Smooth muscle cell (in vitro differentiated cells): ENCODE results near the gene ZNF41. TPM values are rescaled to one million over a fixed set of nuclear protein-coding genes. Genes with fewer than 3 reads are reported as not detected.
A peak's percentile ranks its signal among the peaks of the same experiment; 100 is the strongest.

Experiments
- DNase-seq: peaks from one replicate; lab custom pipeline; 2025; ENCODE audit not compliant: unreplicated experiment; lab: John Stamatoyannopoulos, UW
- H2AFZ ChIP-seq: fragments of 200-600 bp; sonication (generic); 2 replicates; pipeline ENCODE4 v1.6.0; 2016; ENCODE audit warnings: antibody characterized with exemption, low read depth, mild to moderate bottlenecking
- H3F3A ChIP-seq: fragments of 200-600 bp; sonication (generic); 2 replicates; pipeline ENCODE4 v1.6.0; 2017; ENCODE audit warnings: antibody characterized with exemption, low read depth
- H3K27ac ChIP-seq: fragments of 200-600 bp; sonication (generic); 2 replicates; pipeline ENCODE4 v1.5.1; 2016; ENCODE audit warnings: low read depth, mild to moderate bottlenecking
- H3K27me3 ChIP-seq: fragments of 200-600 bp; sonication (generic); 2 replicates; pipeline ENCODE4 v1.6.1; 2016; ENCODE audit warnings: low read depth, mild to moderate bottlenecking
- H3K36me3 ChIP-seq: fragments of 200-600 bp; sonication (generic); 2 replicates; pipeline ENCODE4 v1.5.1; 2016; ENCODE audit warnings: low read depth
- H3K4me1 ChIP-seq: fragments of 200-600 bp; sonication (generic); 2 replicates; pipeline ENCODE4 v1.5.1; 2016; ENCODE audit warnings: low read depth
- H3K4me2 ChIP-seq: fragments of 200-600 bp; sonication (generic); 2 replicates; pipeline ENCODE4 v1.6.0; 2016; ENCODE audit warnings: mild to moderate bottlenecking
- H3K4me3 ChIP-seq: fragments of 200-600 bp; sonication (generic); 2 replicates; pipeline ENCODE4 v1.5.1; 2016; ENCODE audit warnings: mild to moderate bottlenecking
- H3K79me2 ChIP-seq: fragments of 200-600 bp; sonication (generic); 2 replicates; pipeline ENCODE4 v1.6.0; 2016; ENCODE audit warnings: low read depth, mild to moderate bottlenecking
- H3K9ac ChIP-seq: fragments of 200-600 bp; sonication (generic); 2 replicates; pipeline ENCODE4 v1.6.0; 2016; ENCODE audit warnings: low read depth
- H3K9me3 ChIP-seq: fragments of 200-600 bp; sonication (generic); replicated peaks from 2 replicates; pipeline ENCODE4 v1.5.1; 2016; ENCODE audit warnings: low read depth
- H4K20me1 ChIP-seq: fragments of 200-600 bp; sonication (generic); 2 replicates; pipeline ENCODE4 v1.6.0; 2016; ENCODE audit warnings: low read depth
- WGBS: methylation state at CpG from one replicate; pipeline ENCODE4 v1.1.7; 2016; ENCODE audit warnings: low lambda C conversion rate; 5-methylcytosine and 5-hydroxymethylcytosine counted together
- polyA plus RNA-seq: library from polyadenylated mRNA; unstranded; fragments of >200 nt; fragmentation: Nextera tagmentation; extraction: Ambion mirVana; gene quantifications from 2 replicates; pipeline ENCODE4 v1.2.1, GENCODE V29; 2016
- total RNA-seq: library from RNA; depleted of rRNA; stranded (reverse); fragments of >200 nt; gene quantifications from 2 replicates; pipeline ENCODE4 v1.2.3, GENCODE V29; 2014
- TF ChIP-seq, protein P1 (sequence below): fragments of 200-600 bp; sonication (generic); IDR thresholded peaks from 2 replicates; pipeline ENCODE4 v1.5.1; 2017; ENCODE audit warnings: borderline replicate concordance, mild to moderate bottlenecking, antibody characterized with exemption; ENCODE audit not compliant: insufficient read depth, poor library complexity, severe bottlenecking

The ZNF41 gene
- total and polyA plus RNA-seq, 2 experiments from 2014 or later, result 4.6 TPM

DNA sequence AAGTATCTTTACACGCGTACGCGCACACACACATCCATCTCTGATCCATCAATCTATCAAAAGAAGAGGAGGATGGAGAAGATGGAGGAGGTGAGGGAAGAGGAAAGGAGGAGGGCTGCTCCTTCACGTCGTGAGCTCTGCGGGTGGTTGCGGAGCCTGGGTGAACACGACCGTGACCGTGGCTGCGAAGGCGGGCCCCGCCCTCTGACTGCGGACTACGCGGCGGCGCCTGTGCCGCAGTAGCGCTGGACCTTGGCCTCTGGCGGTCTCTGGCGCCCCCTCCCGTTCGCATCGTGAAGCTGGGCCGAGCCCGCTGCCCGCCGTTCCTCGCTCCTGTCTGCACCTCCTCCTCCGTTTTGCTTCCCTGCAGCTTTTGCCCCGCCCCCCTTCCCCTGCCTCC lies 40.3 kb upstream of the ZNF41 start:
- Histone ChIP-seq H3K36me3 (no peaks in the 10 kb centered on the region), H3K4me3 (peak overlapping the region; percentile 71), H3K27ac (no peak overlapping the region), H3K4me1 (no peaks in the 10 kb centered on the region), H3K27me3 (no peaks in the 10 kb centered on the region), H4K20me1 (no peaks in the 10 kb centered on the region), H3K4me2 (peak overlapping the region; percentile 87), H3K79me2 (no peaks in the 10 kb centered on the region), H3F3A (no peaks in the 10 kb centered on the region), H2AFZ (peak overlapping the region; percentile 93), H3K9me3 (no peaks in the 10 kb centered on the region), H3K9ac (no peak overlapping the region)
- TF ChIP-seq, protein P1, sequence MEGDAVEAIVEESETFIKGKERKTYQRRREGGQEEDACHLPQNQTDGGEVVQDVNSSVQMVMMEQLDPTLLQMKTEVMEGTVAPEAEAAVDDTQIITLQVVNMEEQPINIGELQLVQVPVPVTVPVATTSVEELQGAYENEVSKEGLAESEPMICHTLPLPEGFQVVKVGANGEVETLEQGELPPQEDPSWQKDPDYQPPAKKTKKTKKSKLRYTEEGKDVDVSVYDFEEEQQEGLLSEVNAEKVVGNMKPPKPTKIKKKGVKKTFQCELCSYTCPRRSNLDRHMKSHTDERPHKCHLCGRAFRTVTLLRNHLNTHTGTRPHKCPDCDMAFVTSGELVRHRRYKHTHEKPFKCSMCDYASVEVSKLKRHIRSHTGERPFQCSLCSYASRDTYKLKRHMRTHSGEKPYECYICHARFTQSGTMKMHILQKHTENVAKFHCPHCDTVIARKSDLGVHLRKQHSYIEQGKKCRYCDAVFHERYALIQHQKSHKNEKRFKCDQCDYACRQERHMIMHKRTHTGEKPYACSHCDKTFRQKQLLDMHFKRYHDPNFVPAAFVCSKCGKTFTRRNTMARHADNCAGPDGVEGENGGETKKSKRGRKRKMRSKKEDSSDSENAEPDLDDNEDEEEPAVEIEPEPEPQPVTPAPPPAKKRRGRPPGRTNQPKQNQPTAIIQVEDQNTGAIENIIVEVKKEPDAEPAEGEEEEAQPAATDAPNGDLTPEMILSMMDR, result peak; percentile 65
- WGBS, result 50% methylated on average over 13 of the region's 33 CpGs
- peak; percentile 52 for DNase-seq

DNA sequence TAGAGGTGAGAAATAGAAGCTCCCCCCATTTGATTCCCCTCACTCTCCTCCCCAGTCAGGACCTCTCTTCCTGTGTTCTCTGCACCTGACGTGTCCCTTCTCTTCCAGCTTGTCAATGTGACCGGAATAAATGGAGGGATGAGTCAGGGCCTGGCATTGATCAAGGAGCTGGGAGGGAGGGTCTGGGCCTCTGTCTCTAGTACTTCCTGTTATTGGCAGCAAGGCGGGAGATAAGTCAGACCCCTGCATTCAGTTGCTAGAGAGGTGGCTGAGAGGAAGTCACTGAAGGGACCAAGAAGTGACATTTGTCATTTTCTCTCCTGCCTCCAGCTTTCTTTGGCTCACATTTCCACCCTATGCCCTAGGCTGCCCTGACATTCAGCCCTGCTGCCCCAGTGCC lies 35.1 kb upstream of the ZNF41 start:
- Histone ChIP-seq H3K79me2 (no peaks in the 10 kb centered on the region), H3K4me2 (no peak overlapping the region), H3K9ac (no peak overlapping the region), H3K4me3 (no peak overlapping the region), H4K20me1 (no peaks in the 10 kb centered on the region), H3K27ac (no peak overlapping the region), H3K36me3 (no peaks in the 10 kb centered on the region), H3K9me3 (no peaks in the 10 kb centered on the region), H3K27me3 (no peaks in the 10 kb centered on the region), H3K4me1 (peaks cover 3% of the 10 kb centered on the region), H2AFZ (no peak overlapping the region), H3F3A (no peaks in the 10 kb centered on the region)
- 60% methylated on average over 3 of the region's 3 CpGs for WGBS
- no peak for DNase-seq
- TF ChIP-seq, protein P1, result no peak

DNA sequence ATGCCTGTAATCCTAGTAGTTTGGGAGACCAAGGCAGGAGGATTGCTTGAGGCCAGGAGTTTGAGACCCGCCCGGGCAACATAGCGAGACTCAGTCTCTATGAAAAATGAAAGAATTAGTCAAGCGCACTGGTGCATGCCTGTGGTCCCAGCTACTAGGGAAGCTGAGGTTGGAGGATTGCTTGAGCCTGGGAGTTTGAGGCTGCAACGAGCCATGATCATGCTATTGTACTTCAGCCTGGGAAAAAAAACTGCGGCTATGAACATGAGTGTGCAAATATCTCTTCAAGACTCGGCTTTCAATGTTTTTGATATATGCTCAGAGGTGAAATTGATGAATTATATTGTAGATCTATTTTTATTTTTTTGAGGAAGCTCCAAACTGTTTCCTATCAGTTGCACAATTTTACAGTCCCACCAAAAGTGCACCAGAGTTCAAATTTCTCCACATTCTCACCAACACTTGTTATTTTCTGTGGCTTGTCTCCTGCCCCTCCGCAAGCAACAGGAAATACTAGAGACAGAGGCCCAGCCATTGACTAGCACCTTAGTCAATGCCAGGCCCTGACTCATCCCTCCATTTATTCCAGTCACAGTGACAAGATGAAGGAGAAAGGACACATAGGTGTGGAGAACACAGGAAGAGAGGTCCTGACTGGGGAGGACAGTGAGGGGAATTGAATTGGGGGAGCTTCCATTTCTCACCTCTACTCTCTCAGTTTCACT lies 33.1 kb upstream of the ZNF41 start:
- peaks cover 3% of the 10 kb centered on the region for H3K4me1 ChIP-seq
- DNase-seq, result no peak
- TF ChIP-seq, protein P1, result no peak
- no peaks in the 10 kb centered on the region for H3K79me2 ChIP-seq
- H3K27me3 ChIP-seq, result no peaks in the 10 kb centered on the region
- H3K9me3 ChIP-seq, result no peaks in the 10 kb centered on the region
- H3K4me2 ChIP-seq, result no peak overlapping the region
- no peaks in the 10 kb centered on the region for H3K36me3 ChIP-seq
- 74% methylated on average over 8 of the region's 8 CpGs for WGBS
- H2AFZ ChIP-seq, result no peak overlapping the region
- H3K9ac ChIP-seq, result no peak overlapping the region
- H4K20me1 ChIP-seq, result no peaks in the 10 kb centered on the region
- H3K4me3 ChIP-seq, result no peak overlapping the region
- H3F3A ChIP-seq, result no peaks in the 10 kb centered on the region
- peak overlapping the region; percentile 69 for H3K27ac ChIP-seq
